Activated CD8-positive, alpha-beta memory T cell treated with anti-CD3 and anti-CD28 coated beads for 1 hour (primary cell): ENCODE measurements around the gene DNAJC5.

Experiments
- DNase-seq, 2 donors: peaks; one replicate each; pipeline ENCODE4 v3.0.0-alpha.2; 2020; ENCODE audit warnings: low read depth in 1 of 2; ENCODE audit errors: extremely low read depth in 1 of 2

DNAJC5 gene

DNA sequence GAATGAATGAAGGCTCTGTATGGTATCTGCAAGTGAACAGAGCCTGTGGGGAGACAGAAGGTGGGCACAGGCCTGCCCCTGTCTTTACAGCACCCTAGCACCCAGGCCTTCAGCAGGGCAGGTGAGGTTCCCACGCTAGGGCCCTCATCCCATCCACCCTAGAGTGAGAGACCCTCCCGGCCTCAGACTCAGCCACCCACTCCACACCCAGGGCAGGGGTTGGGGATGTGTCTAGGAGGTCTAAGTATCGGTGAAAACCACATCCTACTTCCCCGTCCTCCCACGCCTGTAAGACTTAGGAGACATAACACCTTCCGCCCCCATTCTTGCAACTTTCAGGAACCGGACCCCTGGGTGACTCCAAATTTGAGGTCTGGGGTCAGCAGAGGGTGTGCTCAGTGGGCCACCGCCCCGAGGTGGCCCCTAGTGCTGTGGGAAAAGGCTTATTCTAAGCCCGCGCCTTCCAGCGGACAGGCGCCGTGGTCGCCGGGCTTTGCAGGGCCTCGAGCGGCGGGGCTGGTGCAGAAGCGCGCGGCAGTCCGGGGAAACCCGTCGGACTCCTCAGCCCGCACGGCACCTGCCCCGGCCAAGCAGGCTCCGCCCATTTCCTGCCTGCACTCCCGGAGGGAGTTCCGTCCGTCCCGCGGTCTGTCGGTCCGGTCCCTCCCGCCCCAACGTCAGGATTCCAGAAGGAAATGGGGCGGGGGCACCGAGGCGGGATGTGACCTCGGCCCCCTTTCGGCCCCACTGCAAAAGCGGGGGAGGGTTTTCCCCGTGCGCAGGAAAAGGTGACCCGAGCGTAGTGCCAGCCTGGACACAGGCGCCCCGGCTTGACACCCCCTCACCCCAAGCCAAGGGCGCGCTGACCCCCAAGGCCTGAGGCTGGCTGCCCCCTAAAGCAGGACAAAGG, 83.6 kb downstream of the DNAJC5 start:
- DNase-seq, result peak in 1 of 2 donors; percentile 36

DNA sequence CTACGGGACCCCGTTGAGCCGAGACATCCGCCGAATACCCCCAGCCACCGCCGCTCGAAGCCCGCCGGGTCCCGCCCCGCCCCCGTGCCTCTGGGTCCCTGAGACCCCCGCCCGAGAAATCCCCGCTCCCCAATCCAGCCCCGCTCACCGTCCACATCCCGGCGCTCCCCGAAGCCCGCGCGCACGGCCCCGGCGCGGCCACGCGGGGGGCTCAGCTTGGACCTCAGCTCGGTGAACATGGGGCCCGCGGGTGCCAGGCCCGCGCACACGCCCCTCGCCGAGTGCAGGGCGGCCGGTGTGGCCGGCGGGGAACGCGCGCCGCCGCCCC, 84.3 kb downstream of the DNAJC5 start:
- no peak for DNase-seq

DNA sequence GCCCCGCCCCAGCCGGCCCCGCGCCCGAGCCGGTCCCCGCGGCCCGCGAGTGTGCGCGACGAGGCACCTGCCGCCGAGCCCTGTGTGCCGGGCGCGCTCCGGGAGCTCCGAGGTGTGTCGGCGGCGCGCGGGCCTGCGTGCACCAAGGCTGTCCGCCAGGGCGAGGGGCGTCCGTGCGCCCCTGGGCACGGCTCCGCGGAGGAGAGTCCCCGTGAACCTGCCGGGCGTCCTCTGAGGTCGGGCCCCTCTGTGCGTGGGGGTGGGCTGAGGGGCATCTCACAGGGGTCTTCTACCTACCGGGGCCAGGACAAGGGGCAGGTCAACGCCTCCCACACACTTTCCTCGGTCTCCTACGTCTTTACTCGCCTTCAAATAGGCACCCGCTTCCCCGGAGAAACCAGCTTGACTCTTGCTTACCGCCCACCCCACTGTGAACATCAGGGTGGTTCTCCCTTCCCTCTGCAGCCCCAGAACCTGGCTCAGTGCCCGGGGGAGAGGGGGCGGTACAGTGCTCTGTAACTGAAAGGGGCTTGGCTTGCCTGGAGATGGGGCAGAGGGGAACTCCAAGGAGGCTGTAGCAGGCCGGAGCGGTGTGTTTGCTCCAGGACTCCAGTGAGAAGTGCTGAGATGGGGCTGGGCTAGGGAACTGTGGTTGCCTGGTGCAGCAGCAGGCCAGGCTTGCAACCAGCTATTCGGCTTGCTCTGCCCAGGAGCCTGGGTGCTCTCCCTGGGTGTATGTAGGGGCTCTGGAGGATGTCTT, 84.8 kb downstream of the DNAJC5 start, which contains the start of gene SAMD10:
Gene SAMD10, minus strand, starts transcription at position 86 of the 760 bp plus-strand sequence. CDS start 175 bp downstream, outside the sequence.
- peak in 1 of 2 donors; percentile 49 for DNase-seq

DNA sequence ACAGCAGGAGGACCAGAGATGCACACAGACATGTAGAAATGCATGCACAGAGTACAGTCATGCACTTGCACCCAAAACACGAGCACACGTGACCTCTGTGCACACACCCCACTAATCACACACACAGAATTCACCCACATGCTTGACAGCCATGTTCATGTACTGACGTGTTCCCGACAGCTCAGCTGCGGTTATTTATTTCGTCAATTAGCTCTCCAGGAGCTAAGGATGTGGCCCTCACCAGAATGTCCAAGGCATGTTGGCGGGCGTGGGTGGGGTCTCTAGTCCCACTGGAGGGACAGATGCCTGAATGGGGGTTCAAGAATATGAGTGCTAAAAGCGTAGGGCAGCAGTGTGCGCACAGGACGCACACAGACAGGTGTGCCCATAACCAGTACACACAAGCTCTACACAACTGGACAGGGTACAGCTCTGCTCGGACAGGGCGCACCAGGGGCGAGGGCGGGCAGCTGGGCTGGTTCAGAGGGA, 85.4 kb downstream of the DNAJC5 start:
- no peak for DNase-seq

DNA sequence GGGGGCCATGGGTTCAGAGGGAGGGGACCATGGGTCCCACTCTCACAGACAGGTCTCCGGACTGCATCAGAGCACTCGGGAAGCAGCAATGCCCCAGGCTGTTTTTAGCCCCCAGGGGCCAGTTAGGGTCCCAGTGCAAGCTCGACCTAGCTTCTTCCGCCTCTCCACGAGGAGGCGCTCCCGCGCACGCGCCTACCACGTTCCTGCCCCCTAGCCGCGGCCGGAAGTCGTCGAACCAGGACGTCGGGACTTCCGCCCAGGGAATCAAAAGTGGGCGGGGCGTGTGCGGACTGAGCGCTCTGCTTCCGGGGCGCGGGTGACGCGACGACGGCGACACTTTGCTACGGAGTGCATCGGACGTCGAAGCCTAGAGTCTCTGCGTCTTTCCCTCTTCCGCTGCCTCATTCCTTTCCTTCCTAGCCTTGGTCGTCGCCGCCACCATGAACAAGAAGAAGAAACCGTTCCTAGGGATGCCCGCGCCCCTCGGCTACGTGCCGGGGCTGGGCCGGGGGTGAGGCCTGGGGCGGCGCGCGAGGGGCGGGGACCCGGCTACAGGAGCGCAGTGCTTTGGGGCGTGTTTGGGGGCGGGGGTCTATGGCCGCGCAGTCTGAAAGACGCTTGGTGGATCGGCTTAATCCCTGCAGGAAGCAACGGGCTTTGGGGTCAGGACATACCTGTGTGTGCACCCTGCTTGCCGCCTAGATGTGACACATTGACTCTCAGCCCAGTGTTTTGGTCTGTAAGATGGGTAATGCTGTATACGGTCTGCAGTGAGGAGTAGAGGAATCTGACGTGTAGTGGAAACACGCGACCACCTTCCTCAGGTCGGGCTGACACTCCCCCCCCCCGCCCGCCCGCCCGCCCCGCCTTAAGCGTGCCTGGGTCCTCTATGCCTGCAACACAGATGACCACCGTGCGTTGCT, 86.1 kb downstream of the DNAJC5 start, which contains the start of gene PRPF6:
Gene PRPF6, plus strand, starts transcription at position 327 of the 923 bp plus-strand sequence. Its CDS starts 114 bp downstream, at position 441.
- peak; percentile 90 to 93 for DNase-seq

DNA sequence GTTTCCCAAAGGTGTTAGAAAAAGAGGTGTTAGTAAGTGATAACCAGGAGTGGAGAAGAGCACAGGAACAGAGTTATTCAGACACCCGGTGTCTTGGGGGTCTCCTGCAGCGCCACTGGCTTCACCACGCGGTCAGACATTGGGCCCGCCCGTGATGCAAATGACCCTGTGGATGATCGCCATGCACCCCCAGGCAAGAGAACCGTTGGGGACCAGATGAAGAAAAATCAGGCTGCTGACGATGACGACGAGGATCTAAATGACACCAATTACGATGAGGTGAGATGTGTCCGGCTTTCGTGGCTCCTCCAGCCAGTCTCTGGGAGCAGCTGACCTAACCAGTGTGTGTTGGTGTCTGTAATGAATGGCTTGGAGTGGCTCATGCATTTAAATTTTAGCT, 88.0 kb downstream of the DNAJC5 start:
- no peak for DNase-seq
